NOMO-1 treated with DMSO at 0.1 percent for 48 hours (cell line): ENCODE results near the gene PSMC6.
A peak's percentile ranks its signal among the peaks of the same experiment; 100 is the strongest.
"Not testable (repeated sequence)": the region's sequence is repeated elsewhere in the genome, so short reads cannot be mapped to it uniquely, and the experiment has no call there.

Source experiments
- DNase-seq: peaks from one replicate; lab custom pipeline; 2025; ENCODE audit not compliant: unreplicated experiment; lab: John Stamatoyannopoulos, UW

PSMC6 gene

GRCh38 chr14:52716155-52716554 is 9.2 kb downstream of the PSMC6 start:
- DNase-seq: no peak

GRCh38 chr14:52723514-52724359 is 16.7 kb downstream of the PSMC6 start:
- DNase-seq: no peak

- DNase-seq: no peak
Observed at GRCh38 chr14:52724360-52724644, 17.3 kb downstream of the PSMC6 start.

GRCh38 chr14:52727509-52727908 is 20.5 kb downstream of the PSMC6 start:
- not testable (repeated sequence) for DNase-seq

GRCh38 chr14:52729035-52729434 is 22.0 kb downstream of the PSMC6 start:
- DNase-seq: not testable (repeated sequence)

- DNase-seq: no peak
Observed at GRCh38 chr14:52729585-52729924, 22.6 kb downstream of the PSMC6 start.

- peak; percentile 95 for DNase-seq
Observed at GRCh38 chr14:52729925-52730708, 23.1 kb downstream of the PSMC6 start, which contains the start of gene STYX. Gene STYX (plus strand): TSS chr14:52730166. CDS start chr14:52730475, 309 bp downstream.

GRCh38 chr14:52730709-52731111 is 23.7 kb downstream of the PSMC6 start:
- peak; percentile 41 for DNase-seq

- DNase-seq: no peak
Observed at GRCh38 chr14:52733824-52734223, 26.8 kb downstream of the PSMC6 start.

GRCh38 chr14:52735921-52736489 is 29.0 kb downstream of the PSMC6 start:
- DNase-seq: no peak

- DNase-seq: no peak
Observed at GRCh38 chr14:52738409-52738808, 31.4 kb downstream of the PSMC6 start.

GRCh38 chr14:52740751-52741150 is 33.8 kb downstream of the PSMC6 start:
- DNase-seq: no peak

GRCh38 chr14:52741865-52742264 is 34.9 kb downstream of the PSMC6 start:
- peak; percentile 11 for DNase-seq

GRCh38 chr14:52748647-52749292 is 41.8 kb downstream of the PSMC6 start:
- DNase-seq: no peak

- DNase-seq: no peak
Observed at GRCh38 chr14:52755607-52756316, 48.8 kb downstream of the PSMC6 start.

GRCh38 chr14:52759145-52759544 is 52.1 kb downstream of the PSMC6 start:
- no peak for DNase-seq

- not testable (repeated sequence) for DNase-seq
Observed at GRCh38 chr14:52762923-52763322, 55.9 kb downstream of the PSMC6 start.

- no peak for DNase-seq
Observed at GRCh38 chr14:52767058-52767833, 60.2 kb downstream of the PSMC6 start.

GRCh38 chr14:52769887-52770286 is 62.9 kb downstream of the PSMC6 start:
- no peak for DNase-seq

GRCh38 chr14:52776816-52777215 is 69.8 kb downstream of the PSMC6 start:
- no peak for DNase-seq
